GM23338 (cell line): ENCODE results near the gene PSMA3. TPM values are rescaled to one million over a fixed set of nuclear protein-coding genes. Genes with fewer than 3 reads are reported as not detected.
A peak's percentile ranks its signal among the peaks of the same experiment; 100 is the strongest.

Experiments
- ATAC-seq: fragments of 200-7000 bp; cut with Tn5 transposase; 3 replicates; pipeline ENCODE4 v1.9.1; 2020
- DNase-seq: peaks from one replicate; pipeline ENCODE4 v3.0.0-alpha.2; 2015; ENCODE audit warnings: low spot score
- H2AFZ ChIP-seq: fragments of 200-600 bp; sonication (generic); 2 replicates; pipeline ENCODE4 v1.8.0; 2016; ENCODE audit warnings: antibody characterized with exemption, mild to moderate bottlenecking, moderate library complexity
- H3F3A ChIP-seq: fragments of 200-600 bp; sonication (generic); replicated peaks from 2 replicates; pipeline ENCODE4 v1.8.0; 2017; ENCODE audit warnings: antibody characterized with exemption, mixed run types, low read depth
- H3K27ac ChIP-seq: fragments of 200-600 bp; sonication (generic); 2 replicates; pipeline ENCODE4 v1.6.1; 2016; ENCODE audit warnings: low read depth
- H3K27me3 ChIP-seq: fragments of 200-600 bp; sonication (generic); 2 replicates; pipeline ENCODE4 v1.8.0; 2016; ENCODE audit warnings: mild to moderate bottlenecking, mixed run types, moderate library complexity; ENCODE audit not compliant: insufficient read depth
- H3K36me3 ChIP-seq: fragments of 200-600 bp; sonication (generic); 2 replicates; pipeline ENCODE4 v1.8.0; 2016; ENCODE audit warnings: mild to moderate bottlenecking; ENCODE audit not compliant: insufficient read depth
- H3K4me1 ChIP-seq: fragments of 200-600 bp; sonication (generic); 2 replicates; pipeline ENCODE4 v1.8.0; 2016; ENCODE audit warnings: mild to moderate bottlenecking, moderate library complexity; ENCODE audit not compliant: insufficient read depth
- H3K4me2 ChIP-seq: fragments of 200-600 bp; sonication (generic); 2 replicates; pipeline ENCODE4 v1.7.1; 2017; ENCODE audit warnings: mixed run types
- H3K4me3 ChIP-seq: fragments of 200-600 bp; sonication (generic); 2 replicates; pipeline ENCODE4 v1.6.1; 2016; ENCODE audit warnings: mixed run types
- H3K79me2 ChIP-seq: fragments of 200-600 bp; sonication (generic); replicated peaks from 2 replicates; pipeline ENCODE4 v1.8.0; 2017; ENCODE audit warnings: mild to moderate bottlenecking; ENCODE audit not compliant: insufficient read depth
- H3K9me2 ChIP-seq: fragments of 200-600 bp; sonication (generic); 2 replicates; pipeline ENCODE4 v1.8.0; 2017; ENCODE audit not compliant: insufficient read depth
- H4K20me1 ChIP-seq: fragments of 200-600 bp; sonication (generic); replicated peaks from 2 replicates; pipeline ENCODE4 v1.8.0; 2017; ENCODE audit warnings: mild to moderate bottlenecking; ENCODE audit not compliant: insufficient read depth
- H3K27ac Mint-ChIP-seq: 2 replicates; pipeline ENCODE4 v1.8.0; 2020; ENCODE audit warnings: inconsistent platforms, mild to moderate bottlenecking, moderate library complexity, mixed read lengths
- H3K27me3 Mint-ChIP-seq: 3 replicates; pipeline ENCODE4 v1.8.0; 2022; ENCODE audit warnings: low read depth, mild to moderate bottlenecking, moderate library complexity, mixed read lengths, inconsistent platforms; ENCODE audit not compliant: insufficient read depth, poor library complexity
- H3K36me3 Mint-ChIP-seq: 3 replicates; pipeline ENCODE4 v1.8.0; 2021; ENCODE audit warnings: low read depth, mild to moderate bottlenecking, inconsistent platforms, moderate library complexity, mixed read lengths
- H3K4me1 Mint-ChIP-seq: 3 replicates; pipeline ENCODE4 v1.8.0; 2020; ENCODE audit warnings: mild to moderate bottlenecking, inconsistent platforms, mixed read lengths
- H3K4me3 Mint-ChIP-seq: 3 replicates; pipeline ENCODE4 v1.8.0; 2021; ENCODE audit warnings: moderate library complexity, mild to moderate bottlenecking, inconsistent platforms, mixed read lengths
- H3K9me3 Mint-ChIP-seq: 3 replicates; pipeline ENCODE4 v1.8.0; 2020; ENCODE audit warnings: moderate library complexity, mild to moderate bottlenecking, inconsistent platforms, mixed read lengths
- JUNB ChIP-seq: IDR thresholded peaks from one replicate; pipeline ENCODE4 v1.6.1; 2016; ENCODE audit warnings: antibody characterized with exemption; ENCODE audit not compliant: unreplicated experiment
- polyA plus RNA-seq: library from polyadenylated mRNA; unstranded; fragments of >200 nt; fragmentation: Nextera tagmentation; extraction: Ambion mirVana; gene quantifications from 2 replicates; pipeline ENCODE4 v1.2.1, GENCODE V29; 2016
- total RNA-seq: library from RNA; depleted of rRNA; stranded (reverse); fragments of >200 nt; shearing (Covaris generic); gene quantifications from 2 replicates; pipeline ENCODE4 v1.2.3, GENCODE V29; 2014
- TF ChIP-seq, protein P1 (sequence below): fragments of 250-450 bp; sonication (Bioruptor Pico); IDR thresholded peaks from 2 replicates; pipeline ENCODE4 v1.5.0; 2020; ENCODE audit warnings: mild to moderate bottlenecking, moderate library complexity
- TF ChIP-seq, protein P2 (sequence below), 2 experiments: fragments of 200-600 bp in 1 of 2; sonication (generic) in 1 of 2; conservative IDR thresholded peaks; 2 replicates each; pipeline versions ENCODE4 v1.5.1 to v1.6.1; 2016 to 2017; ENCODE audit warnings: antibody characterized with exemption in 2 of 2, low read depth in 2 of 2, mild to moderate bottlenecking in 2 of 2, moderate library complexity in 1 of 2
- TF ChIP-seq, protein P3 (sequence below): IDR thresholded peaks from 2 replicates; pipeline ENCODE4 v1.6.1; 2016; ENCODE audit warnings: antibody characterized with exemption
- TF ChIP-seq, protein P4 (sequence below): IDR thresholded peaks from one replicate; pipeline ENCODE4 v1.6.1; 2018; ENCODE audit warnings: antibody characterized with exemption; ENCODE audit not compliant: unreplicated experiment

The PSMA3 gene
- total and polyA plus RNA-seq, 2 experiments from 2014 or later = 184 to 677 TPM

DNA sequence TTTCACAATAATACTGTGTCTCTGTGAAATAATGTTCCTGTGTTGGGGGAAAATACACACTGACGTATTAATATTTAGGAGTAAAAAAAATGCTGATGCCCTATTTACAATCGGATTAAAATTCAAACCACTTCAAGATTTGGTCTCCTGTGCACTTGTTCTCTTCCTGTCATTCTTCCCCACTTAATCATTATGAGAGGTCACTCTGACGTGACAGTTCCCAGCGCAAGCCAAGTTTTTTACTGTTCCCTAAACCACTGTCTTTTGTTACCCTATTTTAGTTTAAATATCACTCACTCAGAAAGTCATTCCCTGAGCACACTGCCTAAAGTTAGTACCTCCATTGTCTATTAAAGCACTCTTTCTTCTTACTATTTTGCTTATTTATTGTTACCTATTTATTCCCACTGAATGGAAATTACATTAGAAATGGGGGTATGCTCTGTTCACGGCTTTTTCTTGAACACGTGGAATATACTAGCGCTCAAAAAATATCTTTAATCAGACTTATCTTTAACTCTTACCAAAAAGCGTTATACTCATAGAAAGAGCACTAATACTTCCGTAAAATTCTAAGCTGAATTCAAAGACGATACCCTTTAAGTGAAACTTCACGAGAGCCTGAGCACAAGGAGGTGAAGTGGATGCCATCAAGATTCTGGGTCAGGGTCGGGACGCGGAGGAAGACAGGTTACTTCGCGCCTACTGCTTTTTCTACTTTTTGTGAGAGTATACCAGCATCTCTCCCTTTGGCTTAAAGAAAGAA, 670 bp upstream of the PSMA3 start:
- H3K9me2 ChIP-seq = no peaks in the 10 kb centered on the region
- H3K4me1 ChIP-seq = peaks cover 16% of the 10 kb centered on the region
- no peaks in the 10 kb centered on the region for H3F3A ChIP-seq
- H3K9me3 Mint-ChIP-seq = peaks cover 2% of the 10 kb centered on the region; the same call in 2 of the 3 replicates
- peaks cover 17% of the 10 kb centered on the region for H4K20me1 ChIP-seq
- H3K27me3 Mint-ChIP-seq = peaks cover 12% of the 10 kb centered on the region
- peak overlapping the region; percentile 65 for H3K4me3 ChIP-seq
- ATAC-seq (peak; percentile 29), DNase-seq (no peak)
- H3K27me3 ChIP-seq = no peaks in the 10 kb centered on the region
- H3K27ac ChIP-seq = no peak overlapping the region
- H3K36me3 ChIP-seq = no peaks in the 10 kb centered on the region
- H3K27ac Mint-ChIP-seq = peak overlapping the region; percentile 88
- peak overlapping the region; percentile 76 for H3K4me2 ChIP-seq
- H3K36me3 Mint-ChIP-seq = peaks cover 15% of the 10 kb centered on the region
- H3K4me1 Mint-ChIP-seq = peaks cover 16% of the 10 kb centered on the region
- no peak for TF ChIP-seq JUNB
- TF ChIP-seq, protein P1, sequence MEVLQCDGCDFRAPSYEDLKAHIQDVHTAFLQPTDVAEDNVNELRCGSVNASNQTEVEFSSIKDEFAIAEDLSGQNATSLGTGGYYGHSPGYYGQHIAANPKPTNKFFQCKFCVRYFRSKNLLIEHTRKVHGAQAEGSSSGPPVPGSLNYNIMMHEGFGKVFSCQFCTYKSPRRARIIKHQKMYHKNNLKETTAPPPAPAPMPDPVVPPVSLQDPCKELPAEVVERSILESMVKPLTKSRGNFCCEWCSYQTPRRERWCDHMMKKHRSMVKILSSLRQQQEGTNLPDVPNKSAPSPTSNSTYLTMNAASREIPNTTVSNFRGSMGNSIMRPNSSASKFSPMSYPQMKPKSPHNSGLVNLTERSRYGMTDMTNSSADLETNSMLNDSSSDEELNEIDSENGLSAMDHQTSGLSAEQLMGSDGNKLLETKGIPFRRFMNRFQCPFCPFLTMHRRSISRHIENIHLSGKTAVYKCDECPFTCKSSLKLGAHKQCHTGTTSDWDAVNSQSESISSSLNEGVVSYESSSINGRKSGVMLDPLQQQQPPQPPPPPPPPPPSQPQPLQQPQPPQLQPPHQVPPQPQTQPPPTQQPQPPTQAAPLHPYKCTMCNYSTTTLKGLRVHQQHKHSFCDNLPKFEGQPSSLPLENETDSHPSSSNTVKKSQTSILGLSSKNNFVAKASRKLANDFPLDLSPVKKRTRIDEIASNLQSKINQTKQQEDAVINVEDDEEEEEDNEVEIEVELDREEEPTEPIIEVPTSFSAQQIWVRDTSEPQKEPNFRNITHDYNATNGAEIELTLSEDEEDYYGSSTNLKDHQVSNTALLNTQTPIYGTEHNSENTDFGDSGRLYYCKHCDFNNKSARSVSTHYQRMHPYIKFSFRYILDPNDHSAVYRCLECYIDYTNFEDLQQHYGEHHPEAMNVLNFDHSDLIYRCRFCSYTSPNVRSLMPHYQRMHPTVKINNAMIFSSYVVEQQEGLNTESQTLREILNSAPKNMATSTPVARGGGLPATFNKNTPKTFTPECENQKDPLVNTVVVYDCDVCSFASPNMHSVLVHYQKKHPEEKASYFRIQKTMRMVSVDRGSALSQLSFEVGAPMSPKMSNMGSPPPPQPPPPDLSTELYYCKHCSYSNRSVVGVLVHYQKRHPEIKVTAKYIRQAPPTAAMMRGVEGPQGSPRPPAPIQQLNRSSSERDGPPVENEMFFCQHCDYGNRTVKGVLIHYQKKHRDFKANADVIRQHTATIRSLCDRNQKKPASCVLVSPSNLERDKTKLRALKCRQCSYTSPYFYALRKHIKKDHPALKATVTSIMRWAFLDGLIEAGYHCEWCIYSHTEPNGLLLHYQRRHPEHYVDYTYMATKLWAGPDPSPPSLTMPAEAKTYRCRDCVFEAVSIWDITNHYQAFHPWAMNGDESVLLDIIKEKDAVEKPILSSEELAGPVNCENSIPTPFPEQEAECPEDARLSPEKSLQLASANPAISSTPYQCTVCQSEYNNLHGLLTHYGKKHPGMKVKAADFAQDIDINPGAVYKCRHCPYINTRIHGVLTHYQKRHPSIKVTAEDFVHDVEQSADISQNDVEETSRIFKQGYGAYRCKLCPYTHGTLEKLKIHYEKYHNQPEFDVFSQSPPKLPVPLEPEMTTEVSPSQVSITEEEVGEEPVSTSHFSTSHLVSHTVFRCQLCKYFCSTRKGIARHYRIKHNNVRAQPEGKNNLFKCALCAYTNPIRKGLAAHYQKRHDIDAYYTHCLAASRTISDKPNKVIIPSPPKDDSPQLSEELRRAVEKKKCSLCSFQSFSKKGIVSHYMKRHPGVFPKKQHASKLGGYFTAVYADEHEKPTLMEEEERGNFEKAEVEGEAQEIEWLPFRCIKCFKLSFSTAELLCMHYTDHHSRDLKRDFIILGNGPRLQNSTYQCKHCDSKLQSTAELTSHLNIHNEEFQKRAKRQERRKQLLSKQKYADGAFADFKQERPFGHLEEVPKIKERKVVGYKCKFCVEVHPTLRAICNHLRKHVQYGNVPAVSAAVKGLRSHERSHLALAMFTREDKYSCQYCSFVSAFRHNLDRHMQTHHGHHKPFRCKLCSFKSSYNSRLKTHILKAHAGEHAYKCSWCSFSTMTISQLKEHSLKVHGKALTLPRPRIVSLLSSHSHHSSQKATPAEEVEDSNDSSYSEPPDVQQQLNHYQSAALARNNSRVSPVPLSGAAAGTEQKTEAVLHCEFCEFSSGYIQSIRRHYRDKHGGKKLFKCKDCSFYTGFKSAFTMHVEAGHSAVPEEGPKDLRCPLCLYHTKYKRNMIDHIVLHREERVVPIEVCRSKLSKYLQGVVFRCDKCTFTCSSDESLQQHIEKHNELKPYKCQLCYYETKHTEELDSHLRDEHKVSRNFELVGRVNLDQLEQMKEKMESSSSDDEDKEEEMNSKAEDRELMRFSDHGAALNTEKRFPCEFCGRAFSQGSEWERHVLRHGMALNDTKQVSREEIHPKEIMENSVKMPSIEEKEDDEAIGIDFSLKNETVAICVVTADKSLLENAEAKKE (CRISPR knock-in tag) = no peak
- peak overlapping the region; percentile 16 for H2AFZ ChIP-seq
- peak overlapping the region; percentile 93 for H3K4me3 Mint-ChIP-seq
- H3K79me2 ChIP-seq = peaks cover 42% of the 10 kb centered on the region

DNA sequence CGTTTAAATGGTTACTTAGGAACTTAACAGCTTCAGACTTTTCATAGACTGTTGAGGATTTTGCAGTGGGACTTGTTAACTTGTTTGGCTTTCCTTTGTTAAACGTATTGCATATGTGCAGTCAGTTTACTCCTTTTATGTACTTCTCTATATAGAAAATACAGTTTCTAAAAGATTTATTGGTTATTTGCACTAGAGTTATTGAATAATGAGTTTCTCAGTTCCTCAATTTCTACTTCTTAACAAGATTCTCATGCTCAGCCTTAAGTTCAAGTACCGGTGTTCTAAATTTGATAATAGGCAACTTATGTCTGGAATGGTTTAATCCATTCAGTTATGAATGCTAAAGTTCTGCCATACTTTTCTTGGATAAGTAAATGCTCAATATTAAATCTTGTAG, 919 bp downstream of the PSMA3 start:
- peaks cover 4% of the 10 kb centered on the region; the same call in 1 of the 2 replicates for H3K36me3 ChIP-seq
- H3K9me3 Mint-ChIP-seq = no peaks in the 10 kb centered on the region
- ATAC-seq (no peak), DNase-seq (no peak)
- TF ChIP-seq, protein P2, sequence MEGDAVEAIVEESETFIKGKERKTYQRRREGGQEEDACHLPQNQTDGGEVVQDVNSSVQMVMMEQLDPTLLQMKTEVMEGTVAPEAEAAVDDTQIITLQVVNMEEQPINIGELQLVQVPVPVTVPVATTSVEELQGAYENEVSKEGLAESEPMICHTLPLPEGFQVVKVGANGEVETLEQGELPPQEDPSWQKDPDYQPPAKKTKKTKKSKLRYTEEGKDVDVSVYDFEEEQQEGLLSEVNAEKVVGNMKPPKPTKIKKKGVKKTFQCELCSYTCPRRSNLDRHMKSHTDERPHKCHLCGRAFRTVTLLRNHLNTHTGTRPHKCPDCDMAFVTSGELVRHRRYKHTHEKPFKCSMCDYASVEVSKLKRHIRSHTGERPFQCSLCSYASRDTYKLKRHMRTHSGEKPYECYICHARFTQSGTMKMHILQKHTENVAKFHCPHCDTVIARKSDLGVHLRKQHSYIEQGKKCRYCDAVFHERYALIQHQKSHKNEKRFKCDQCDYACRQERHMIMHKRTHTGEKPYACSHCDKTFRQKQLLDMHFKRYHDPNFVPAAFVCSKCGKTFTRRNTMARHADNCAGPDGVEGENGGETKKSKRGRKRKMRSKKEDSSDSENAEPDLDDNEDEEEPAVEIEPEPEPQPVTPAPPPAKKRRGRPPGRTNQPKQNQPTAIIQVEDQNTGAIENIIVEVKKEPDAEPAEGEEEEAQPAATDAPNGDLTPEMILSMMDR (conservative IDR thresholded peaks at IDR 0.05; ENCODE audit: low read depth in 2 of 2) = no peak
- TF ChIP-seq, protein P3, sequence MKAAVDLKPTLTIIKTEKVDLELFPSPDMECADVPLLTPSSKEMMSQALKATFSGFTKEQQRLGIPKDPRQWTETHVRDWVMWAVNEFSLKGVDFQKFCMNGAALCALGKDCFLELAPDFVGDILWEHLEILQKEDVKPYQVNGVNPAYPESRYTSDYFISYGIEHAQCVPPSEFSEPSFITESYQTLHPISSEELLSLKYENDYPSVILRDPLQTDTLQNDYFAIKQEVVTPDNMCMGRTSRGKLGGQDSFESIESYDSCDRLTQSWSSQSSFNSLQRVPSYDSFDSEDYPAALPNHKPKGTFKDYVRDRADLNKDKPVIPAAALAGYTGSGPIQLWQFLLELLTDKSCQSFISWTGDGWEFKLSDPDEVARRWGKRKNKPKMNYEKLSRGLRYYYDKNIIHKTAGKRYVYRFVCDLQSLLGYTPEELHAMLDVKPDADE = no peak
- TF ChIP-seq, protein P4, sequence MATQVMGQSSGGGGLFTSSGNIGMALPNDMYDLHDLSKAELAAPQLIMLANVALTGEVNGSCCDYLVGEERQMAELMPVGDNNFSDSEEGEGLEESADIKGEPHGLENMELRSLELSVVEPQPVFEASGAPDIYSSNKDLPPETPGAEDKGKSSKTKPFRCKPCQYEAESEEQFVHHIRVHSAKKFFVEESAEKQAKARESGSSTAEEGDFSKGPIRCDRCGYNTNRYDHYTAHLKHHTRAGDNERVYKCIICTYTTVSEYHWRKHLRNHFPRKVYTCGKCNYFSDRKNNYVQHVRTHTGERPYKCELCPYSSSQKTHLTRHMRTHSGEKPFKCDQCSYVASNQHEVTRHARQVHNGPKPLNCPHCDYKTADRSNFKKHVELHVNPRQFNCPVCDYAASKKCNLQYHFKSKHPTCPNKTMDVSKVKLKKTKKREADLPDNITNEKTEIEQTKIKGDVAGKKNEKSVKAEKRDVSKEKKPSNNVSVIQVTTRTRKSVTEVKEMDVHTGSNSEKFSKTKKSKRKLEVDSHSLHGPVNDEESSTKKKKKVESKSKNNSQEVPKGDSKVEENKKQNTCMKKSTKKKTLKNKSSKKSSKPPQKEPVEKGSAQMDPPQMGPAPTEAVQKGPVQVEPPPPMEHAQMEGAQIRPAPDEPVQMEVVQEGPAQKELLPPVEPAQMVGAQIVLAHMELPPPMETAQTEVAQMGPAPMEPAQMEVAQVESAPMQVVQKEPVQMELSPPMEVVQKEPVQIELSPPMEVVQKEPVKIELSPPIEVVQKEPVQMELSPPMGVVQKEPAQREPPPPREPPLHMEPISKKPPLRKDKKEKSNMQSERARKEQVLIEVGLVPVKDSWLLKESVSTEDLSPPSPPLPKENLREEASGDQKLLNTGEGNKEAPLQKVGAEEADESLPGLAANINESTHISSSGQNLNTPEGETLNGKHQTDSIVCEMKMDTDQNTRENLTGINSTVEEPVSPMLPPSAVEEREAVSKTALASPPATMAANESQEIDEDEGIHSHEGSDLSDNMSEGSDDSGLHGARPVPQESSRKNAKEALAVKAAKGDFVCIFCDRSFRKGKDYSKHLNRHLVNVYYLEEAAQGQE = no peak
- peak overlapping the region; percentile 88 for H3K27ac ChIP-seq
- H3K9me2 ChIP-seq = no peaks in the 10 kb centered on the region
- peaks cover 16% of the 10 kb centered on the region for H3K4me1 Mint-ChIP-seq
- no peaks in the 10 kb centered on the region for H3F3A ChIP-seq
- peaks cover 11% of the 10 kb centered on the region; the same call in 1 of the 2 replicates for H3K4me1 ChIP-seq
- H4K20me1 ChIP-seq = peaks cover 26% of the 10 kb centered on the region
- peak overlapping the region; percentile 85 for H3K4me2 ChIP-seq
- H3K27me3 Mint-ChIP-seq = peaks cover 7% of the 10 kb centered on the region
- H3K27ac Mint-ChIP-seq = peak overlapping the region; percentile 100
- H3K79me2 ChIP-seq = peaks cover 57% of the 10 kb centered on the region
- peak overlapping the region; percentile 93 for H3K4me3 Mint-ChIP-seq
- H3K27me3 ChIP-seq = no peaks in the 10 kb centered on the region
- peak overlapping the region; percentile 65 for H3K4me3 ChIP-seq
- peaks cover 25% of the 10 kb centered on the region for H3K36me3 Mint-ChIP-seq
- H2AFZ ChIP-seq = no peak overlapping the region
